PFSK-1 (cell line): ENCODE measurements around the gene LCE4A.

Source experiments
- POLR2AphosphoS5 ChIP-seq: IDR thresholded peaks from 2 replicates; pipeline ENCODE4 v1.6.1; 2012; ENCODE audit warnings: low read depth, mild to moderate bottlenecking, control low read depth, low read length, moderate library complexity
- SIN3A ChIP-seq: IDR thresholded peaks from 2 replicates; pipeline ENCODE4 v1.6.1; 2012; ENCODE audit warnings: mild to moderate bottlenecking, low read length, moderate library complexity, borderline replicate concordance; ENCODE audit not compliant: insufficient read depth
- TAF1 ChIP-seq: IDR thresholded peaks from 2 replicates; pipeline ENCODE4 v1.6.1; 2012; ENCODE audit warnings: low read length, control low read depth, borderline replicate concordance; ENCODE audit not compliant: insufficient read depth
- TF ChIP-seq, protein P1 (sequence below), 2 experiments: IDR thresholded peaks; 2 replicates each; pipeline versions ENCODE4 v1.6.1 to v1.8.0; 2011 to 2012; ENCODE audit warnings: low read depth in 2 of 2, low read length in 2 of 2, control low read depth in 1 of 2, inconsistent platforms in 1 of 2, mild to moderate bottlenecking in 1 of 2, moderate library complexity in 1 of 2; ENCODE audit not compliant: insufficient read depth in 1 of 2

DNA sequence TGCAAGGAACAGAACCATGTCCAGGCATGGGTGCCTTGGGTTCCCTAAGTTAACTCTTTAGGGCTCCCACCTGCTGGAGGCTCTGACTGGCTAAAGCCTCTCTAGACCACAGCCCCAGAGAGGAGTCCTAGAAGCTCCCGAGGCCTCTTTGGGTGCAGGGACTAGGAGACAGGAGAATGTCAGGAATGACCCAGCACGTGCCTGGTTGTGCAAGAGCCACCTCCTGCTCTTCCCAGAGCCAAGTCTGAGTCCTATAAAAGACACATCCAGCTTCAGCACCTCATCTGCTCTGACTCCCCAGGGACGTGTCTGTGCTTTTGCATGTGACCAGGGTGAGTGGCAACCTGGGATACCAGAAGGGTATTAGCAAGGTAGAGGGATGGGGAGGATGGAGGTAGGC is 44.9 kb upstream of the LCE4A start, which contains the start of gene LCE2D:
- TF ChIP-seq, protein P1, sequence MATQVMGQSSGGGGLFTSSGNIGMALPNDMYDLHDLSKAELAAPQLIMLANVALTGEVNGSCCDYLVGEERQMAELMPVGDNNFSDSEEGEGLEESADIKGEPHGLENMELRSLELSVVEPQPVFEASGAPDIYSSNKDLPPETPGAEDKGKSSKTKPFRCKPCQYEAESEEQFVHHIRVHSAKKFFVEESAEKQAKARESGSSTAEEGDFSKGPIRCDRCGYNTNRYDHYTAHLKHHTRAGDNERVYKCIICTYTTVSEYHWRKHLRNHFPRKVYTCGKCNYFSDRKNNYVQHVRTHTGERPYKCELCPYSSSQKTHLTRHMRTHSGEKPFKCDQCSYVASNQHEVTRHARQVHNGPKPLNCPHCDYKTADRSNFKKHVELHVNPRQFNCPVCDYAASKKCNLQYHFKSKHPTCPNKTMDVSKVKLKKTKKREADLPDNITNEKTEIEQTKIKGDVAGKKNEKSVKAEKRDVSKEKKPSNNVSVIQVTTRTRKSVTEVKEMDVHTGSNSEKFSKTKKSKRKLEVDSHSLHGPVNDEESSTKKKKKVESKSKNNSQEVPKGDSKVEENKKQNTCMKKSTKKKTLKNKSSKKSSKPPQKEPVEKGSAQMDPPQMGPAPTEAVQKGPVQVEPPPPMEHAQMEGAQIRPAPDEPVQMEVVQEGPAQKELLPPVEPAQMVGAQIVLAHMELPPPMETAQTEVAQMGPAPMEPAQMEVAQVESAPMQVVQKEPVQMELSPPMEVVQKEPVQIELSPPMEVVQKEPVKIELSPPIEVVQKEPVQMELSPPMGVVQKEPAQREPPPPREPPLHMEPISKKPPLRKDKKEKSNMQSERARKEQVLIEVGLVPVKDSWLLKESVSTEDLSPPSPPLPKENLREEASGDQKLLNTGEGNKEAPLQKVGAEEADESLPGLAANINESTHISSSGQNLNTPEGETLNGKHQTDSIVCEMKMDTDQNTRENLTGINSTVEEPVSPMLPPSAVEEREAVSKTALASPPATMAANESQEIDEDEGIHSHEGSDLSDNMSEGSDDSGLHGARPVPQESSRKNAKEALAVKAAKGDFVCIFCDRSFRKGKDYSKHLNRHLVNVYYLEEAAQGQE (IDR thresholded peaks at IDR 0.05; ENCODE audit: insufficient read depth in 1 of 2, low read depth in 2 of 2, low read length in 2 of 2) = no peak
- TF ChIP-seq TAF1 (no peak), POLR2AphosphoS5 (no peak), SIN3A (no peak)
